ENCODE results near the gene TMEM207.

- TF ChIP-seq CTCF (conservative IDR thresholded peaks at IDR 0.05 in 1 of 2, IDR thresholded peaks at IDR 0.05 in 1 of 2; ENCODE audit: low read depth in 1 of 2, low read length in 2 of 2): no peak
- TF ChIP-seq EZH2 (IDR thresholded peaks at IDR 0.05; ENCODE audit: low read length, missing control alignments): no peak
These were observed 8.3 kb upstream of the TMEM207 start for GRCh38 chr3:190458040-190458439.
